ENCODE results near the gene HIBCH.

DNA sequence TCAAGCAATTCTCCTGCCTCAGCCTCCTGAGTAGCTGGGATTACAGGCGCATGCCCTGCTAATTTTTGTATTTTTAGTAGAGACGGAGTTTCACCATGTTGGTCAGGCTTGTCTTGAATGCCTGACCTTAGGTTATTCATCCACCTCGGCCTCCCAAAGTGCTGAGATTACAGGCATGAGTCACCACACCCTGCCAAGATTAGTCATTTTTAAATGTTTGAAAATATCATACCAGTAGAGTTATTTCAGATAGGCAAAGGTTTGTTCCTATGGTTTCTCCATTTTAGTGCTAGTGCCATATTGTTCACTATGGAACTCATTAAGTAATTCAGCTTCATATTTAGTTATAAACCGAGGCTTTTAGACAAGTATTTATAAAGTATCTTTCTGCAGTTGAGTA is 52.3 kb downstream of the HIBCH start:
- TF ChIP-seq, protein P1, sequence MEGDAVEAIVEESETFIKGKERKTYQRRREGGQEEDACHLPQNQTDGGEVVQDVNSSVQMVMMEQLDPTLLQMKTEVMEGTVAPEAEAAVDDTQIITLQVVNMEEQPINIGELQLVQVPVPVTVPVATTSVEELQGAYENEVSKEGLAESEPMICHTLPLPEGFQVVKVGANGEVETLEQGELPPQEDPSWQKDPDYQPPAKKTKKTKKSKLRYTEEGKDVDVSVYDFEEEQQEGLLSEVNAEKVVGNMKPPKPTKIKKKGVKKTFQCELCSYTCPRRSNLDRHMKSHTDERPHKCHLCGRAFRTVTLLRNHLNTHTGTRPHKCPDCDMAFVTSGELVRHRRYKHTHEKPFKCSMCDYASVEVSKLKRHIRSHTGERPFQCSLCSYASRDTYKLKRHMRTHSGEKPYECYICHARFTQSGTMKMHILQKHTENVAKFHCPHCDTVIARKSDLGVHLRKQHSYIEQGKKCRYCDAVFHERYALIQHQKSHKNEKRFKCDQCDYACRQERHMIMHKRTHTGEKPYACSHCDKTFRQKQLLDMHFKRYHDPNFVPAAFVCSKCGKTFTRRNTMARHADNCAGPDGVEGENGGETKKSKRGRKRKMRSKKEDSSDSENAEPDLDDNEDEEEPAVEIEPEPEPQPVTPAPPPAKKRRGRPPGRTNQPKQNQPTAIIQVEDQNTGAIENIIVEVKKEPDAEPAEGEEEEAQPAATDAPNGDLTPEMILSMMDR (IDR thresholded peaks at IDR 0.05; ENCODE audit: insufficient read depth, low read length), result no peak
- TF ChIP-seq GABPA (IDR thresholded peaks at IDR 0.05; ENCODE audit: low read depth) (no peak), POLR2AphosphoS5 (IDR thresholded peaks at IDR 0.05; ENCODE audit: low read depth) (no peak), SPI1 (IDR thresholded peaks at IDR 0.05; ENCODE audit: borderline replicate concordance, low read depth) (no peak)
- TF ChIP-seq, protein P2, sequence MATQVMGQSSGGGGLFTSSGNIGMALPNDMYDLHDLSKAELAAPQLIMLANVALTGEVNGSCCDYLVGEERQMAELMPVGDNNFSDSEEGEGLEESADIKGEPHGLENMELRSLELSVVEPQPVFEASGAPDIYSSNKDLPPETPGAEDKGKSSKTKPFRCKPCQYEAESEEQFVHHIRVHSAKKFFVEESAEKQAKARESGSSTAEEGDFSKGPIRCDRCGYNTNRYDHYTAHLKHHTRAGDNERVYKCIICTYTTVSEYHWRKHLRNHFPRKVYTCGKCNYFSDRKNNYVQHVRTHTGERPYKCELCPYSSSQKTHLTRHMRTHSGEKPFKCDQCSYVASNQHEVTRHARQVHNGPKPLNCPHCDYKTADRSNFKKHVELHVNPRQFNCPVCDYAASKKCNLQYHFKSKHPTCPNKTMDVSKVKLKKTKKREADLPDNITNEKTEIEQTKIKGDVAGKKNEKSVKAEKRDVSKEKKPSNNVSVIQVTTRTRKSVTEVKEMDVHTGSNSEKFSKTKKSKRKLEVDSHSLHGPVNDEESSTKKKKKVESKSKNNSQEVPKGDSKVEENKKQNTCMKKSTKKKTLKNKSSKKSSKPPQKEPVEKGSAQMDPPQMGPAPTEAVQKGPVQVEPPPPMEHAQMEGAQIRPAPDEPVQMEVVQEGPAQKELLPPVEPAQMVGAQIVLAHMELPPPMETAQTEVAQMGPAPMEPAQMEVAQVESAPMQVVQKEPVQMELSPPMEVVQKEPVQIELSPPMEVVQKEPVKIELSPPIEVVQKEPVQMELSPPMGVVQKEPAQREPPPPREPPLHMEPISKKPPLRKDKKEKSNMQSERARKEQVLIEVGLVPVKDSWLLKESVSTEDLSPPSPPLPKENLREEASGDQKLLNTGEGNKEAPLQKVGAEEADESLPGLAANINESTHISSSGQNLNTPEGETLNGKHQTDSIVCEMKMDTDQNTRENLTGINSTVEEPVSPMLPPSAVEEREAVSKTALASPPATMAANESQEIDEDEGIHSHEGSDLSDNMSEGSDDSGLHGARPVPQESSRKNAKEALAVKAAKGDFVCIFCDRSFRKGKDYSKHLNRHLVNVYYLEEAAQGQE (IDR thresholded peaks at IDR 0.05; ENCODE audit: insufficient replicate concordance, low read depth), result no peak

All from HL-60 (cell line).